ENCODE measurements around the gene TTYH2. TPM values are rescaled to one million over a fixed set of nuclear protein-coding genes. Genes with fewer than 3 reads are reported as not detected.

The TTYH2 gene
- polyA plus RNA-seq, 1 experiment, result 3.1 TPM

- Histone ChIP-seq H3K27me3 (ENCODE audit: control insufficient read depth, insufficient read depth, low read length) (no peaks in the 10 kb centered on the region), H3K9me3 (ENCODE audit: control insufficient read depth, insufficient read depth, low read length) (no peaks in the 10 kb centered on the region), H3K27ac (ENCODE audit: low read depth, low read length) (no peak overlapping the region), H3K4me3 (ENCODE audit: low read depth, low read length) (no peak overlapping the region)
- ChIA-PET POLR2A (no interaction called here), CTCF (interaction anchor here (0.8 kb wide), 1 partner anchor 81 kb away, joined by 3 read pairs; the partner anchor contains the start of gene GPR142)
- no peak for TF ChIP-seq CTCF (IDR thresholded peaks at IDR 0.05; ENCODE audit: low read depth, low read length)
- DNase-seq (ENCODE audit: low read depth, low spot score), result no peak
These were observed 73.7 kb downstream of the TTYH2 start for GRCh38 chr17:74287031-74287602.

DNA sequence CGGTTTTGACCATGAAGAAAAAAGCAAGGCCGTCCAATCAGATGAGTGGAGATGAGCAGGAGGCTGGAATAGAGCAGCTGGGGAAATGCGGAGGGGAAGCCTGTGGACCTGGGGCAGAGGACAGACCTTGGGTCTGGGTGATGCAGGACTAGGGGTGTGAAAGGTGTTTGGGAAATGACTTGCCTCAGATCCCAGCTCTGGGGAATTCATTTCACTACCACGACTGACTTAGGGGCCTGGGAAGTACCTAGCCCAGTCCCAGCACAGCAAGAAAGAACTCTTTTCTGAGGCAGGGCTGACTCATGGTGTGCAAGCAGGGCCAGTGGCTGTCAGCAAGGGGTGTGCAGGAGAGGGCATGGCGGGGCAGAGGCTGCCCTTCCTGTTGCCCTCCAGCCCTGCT is 75.4 kb downstream of the TTYH2 start:
- Histone ChIP-seq H3K27ac (ENCODE audit: low read depth, low read length) (no peak overlapping the region), H3K9me3 (ENCODE audit: control insufficient read depth, insufficient read depth, low read length) (no peaks in the 10 kb centered on the region), H3K27me3 (ENCODE audit: control insufficient read depth, insufficient read depth, low read length) (no peaks in the 10 kb centered on the region), H3K4me3 (ENCODE audit: low read depth, low read length) (no peak overlapping the region)
- POLR2A ChIA-PET, result no interaction called here
- CTCF ChIA-PET, result no interaction called here
- no peak for DNase-seq (ENCODE audit: low read depth, low spot score)
- no peak for TF ChIP-seq CTCF (IDR thresholded peaks at IDR 0.05; ENCODE audit: low read depth, low read length)

- no peaks in the 10 kb centered on the region for H3K9me3 ChIP-seq (ENCODE audit: control insufficient read depth, insufficient read depth, low read length)
- H3K27ac ChIP-seq (ENCODE audit: low read depth, low read length), result no peak overlapping the region
- H3K27me3 ChIP-seq (ENCODE audit: control insufficient read depth, insufficient read depth, low read length), result no peaks in the 10 kb centered on the region
- no peak for DNase-seq (ENCODE audit: low read depth, low spot score)
- TF ChIP-seq CTCF (IDR thresholded peaks at IDR 0.05; ENCODE audit: low read depth, low read length), result no peak
- ChIA-PET CTCF (no interaction called here), POLR2A (no interaction called here)
- H3K4me3 ChIP-seq (ENCODE audit: low read depth, low read length), result no peak overlapping the region
These were observed 76.3 kb downstream of the TTYH2 start for GRCh38 chr17:74289688-74290087.

GRCh38 chr17:74290340-74290739 is 77.0 kb downstream of the TTYH2 start:
- CTCF ChIA-PET, result no interaction called here
- DNase-seq (ENCODE audit: low read depth, low spot score), result no peak
- Histone ChIP-seq H3K9me3 (ENCODE audit: control insufficient read depth, insufficient read depth, low read length) (no peaks in the 10 kb centered on the region), H3K27ac (ENCODE audit: low read depth, low read length) (no peak overlapping the region), H3K27me3 (ENCODE audit: control insufficient read depth, insufficient read depth, low read length) (no peaks in the 10 kb centered on the region), H3K4me3 (ENCODE audit: low read depth, low read length) (no peak overlapping the region)
- TF ChIP-seq CTCF (IDR thresholded peaks at IDR 0.05; ENCODE audit: low read depth, low read length), result no peak
- POLR2A ChIA-PET, result no interaction called here

DNA sequence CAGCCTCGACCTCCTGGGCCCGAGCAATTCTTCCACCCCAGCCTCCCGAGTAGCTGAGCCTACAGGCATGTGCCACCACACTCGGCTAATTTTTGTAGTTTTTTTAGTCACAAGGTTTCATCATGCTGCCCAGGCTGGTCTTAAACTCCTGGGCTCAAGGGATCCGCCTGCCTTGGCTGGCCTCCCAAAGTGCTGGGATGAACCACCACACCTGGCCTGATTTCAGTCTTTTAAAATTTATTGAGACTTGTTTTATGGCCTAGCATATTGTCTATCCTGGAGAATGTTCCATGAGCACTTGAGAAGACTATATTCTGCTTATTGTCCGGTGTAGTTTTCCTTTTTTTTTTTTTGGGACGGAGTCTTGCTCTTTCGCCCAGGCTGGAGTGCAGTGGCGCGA is 79.1 kb downstream of the TTYH2 start:
- POLR2A ChIA-PET, result no interaction called here
- Histone ChIP-seq H3K9me3 (ENCODE audit: control insufficient read depth, insufficient read depth, low read length) (no peaks in the 10 kb centered on the region), H3K27ac (ENCODE audit: low read depth, low read length) (no peak overlapping the region), H3K4me3 (ENCODE audit: low read depth, low read length) (no peak overlapping the region), H3K27me3 (ENCODE audit: control insufficient read depth, insufficient read depth, low read length) (no peaks in the 10 kb centered on the region)
- no peak for TF ChIP-seq CTCF (IDR thresholded peaks at IDR 0.05; ENCODE audit: low read depth, low read length)
- DNase-seq (ENCODE audit: low read depth, low spot score), result no peak
- CTCF ChIA-PET, result interaction anchor here (0.7 kb wide), 1 partner anchor 93 kb away, joined by 4 read pairs; no protein-coding TSS in a partner anchor

All from AG04450 (cell line).